Naive thymus-derived CD8-positive, alpha-beta T cell (primary cell): Measurements from ENCODE around the gene CNOT8. TPM values are rescaled to one million over a fixed set of nuclear protein-coding genes. Genes with fewer than 3 reads are reported as not detected.
A peak's percentile ranks its signal among the peaks of the same experiment; 100 is the strongest.
"Not testable (repeated sequence)": the region's sequence is repeated elsewhere in the genome, so short reads cannot be mapped to it uniquely, and the experiment has no call there.

ENCODE experiments used
- ATAC-seq, 2 donors: fragments of 150-1000 bp; cut with Tn5 transposase in 1 of 2; sonication (Bioruptor Pico), chemical (Tn5 transposase) in 1 of 2; 1 replicate in 1 of 2; 2 replicates in 1 of 2; pipeline ENCODE4 v1.10.0; 2021; ENCODE audit warnings: mild to moderate bottlenecking in 2 of 2, moderate library complexity in 2 of 2
- POLR2A ChIA-PET: fragments of 350-600 bp; sonication (Branson Sonifier 250); formaldehyde crosslinking; loops from one replicate; lab custom pipeline; 2021; ENCODE audit warnings: antibody characterized with exemption; lab: Charles Lee
- DNase-seq, 10 donors: peaks; one replicate each; pipeline versions ENCODE4 v3.0.0 to v3.0.0-alpha.2; 2020 to 2022
- H3K27ac Mint-ChIP-seq, 10 donors: one replicate each; pipeline ENCODE4 v1.8.0; 2020 to 2022; ENCODE audit warnings: mild to moderate bottlenecking in 10 of 10, mixed read lengths in 10 of 10, moderate library complexity in 4 of 10, inconsistent platforms in 1 of 10
- H3K27me3 Mint-ChIP-seq, 5 donors: one replicate each; pipeline ENCODE4 v1.8.0; 2021 to 2022; ENCODE audit warnings: mixed read lengths in 5 of 5
- H3K36me3 Mint-ChIP-seq, 3 donors: one replicate each; pipeline ENCODE4 v1.8.0; 2020 to 2022; ENCODE audit warnings: mixed read lengths in 3 of 3, mild to moderate bottlenecking in 2 of 3, inconsistent platforms in 1 of 3
- H3K4me1 Mint-ChIP-seq, 4 donors: one replicate each; pipeline ENCODE4 v1.8.0; 2021 to 2022; ENCODE audit warnings: mixed read lengths in 4 of 4
- H3K4me3 Mint-ChIP-seq, 10 donors: one replicate each; pipeline ENCODE4 v1.8.0; 2020 to 2022; ENCODE audit warnings: mild to moderate bottlenecking in 10 of 10, mixed read lengths in 10 of 10, moderate library complexity in 6 of 10, inconsistent platforms in 1 of 10
- H3K9me3 Mint-ChIP-seq, 9 donors: one replicate each; pipeline ENCODE4 v1.8.0; 2020 to 2022; ENCODE audit warnings: mixed read lengths in 9 of 9, mild to moderate bottlenecking in 3 of 9, inconsistent platforms in 1 of 9, moderate library complexity in 1 of 9
- microRNA-seq: library from miRNA; unstranded; fragments of <30 nt; microRNA quantifications from one replicate; pipeline ENCODE4 v1.2.0, GENCODE V29; 2022; ENCODE audit warnings: borderline microRNAs expressed
- polyA plus RNA-seq, 3 donors: library from polyadenylated mRNA; unstranded; fragments of 300-500 nt; fragmentation: Illumina TruSeq; gene quantifications; one replicate each; pipeline ENCODE4 v1.2.3, GENCODE V29; 2021
- total RNA-seq, 8 experiments: library from RNA in 2 of 8; stranded (reverse) in 2 of 8; gene quantifications; one replicate each; pipeline ENCODE4 v1.2.3 and lab custom pipeline; 2021 to 2026

CNOT8 gene
- total and polyA plus RNA-seq, 5 experiments from 2014 or later: 112 to 157 (median 134) TPM

DNA sequence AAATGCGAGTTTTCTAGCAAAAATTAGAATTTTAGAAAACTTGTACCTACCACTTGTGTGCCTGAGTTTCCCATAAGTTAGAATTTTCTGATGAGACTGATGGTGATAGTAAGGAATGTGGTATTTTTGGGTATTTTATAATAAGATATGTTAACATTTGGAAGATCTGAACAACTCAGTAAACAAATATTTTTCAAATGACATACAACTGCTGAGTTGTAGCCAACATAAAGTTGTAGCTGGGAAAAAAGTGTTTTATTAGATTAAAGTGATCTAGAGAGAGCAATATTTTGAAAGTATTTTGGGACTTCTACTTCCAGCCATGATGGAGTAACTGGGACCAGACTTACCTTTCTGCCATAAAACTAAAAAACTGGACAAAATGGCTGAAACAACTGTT lies 41.6 kb downstream of the CNOT8 start:
- no peak for DNase-seq
- Mint-ChIP-seq H3K27me3 (no peaks in the 10 kb centered on the region), H3K4me3 (no peak overlapping the region), H3K9me3 (no peaks in the 10 kb centered on the region), H3K4me1 (no peaks in the 10 kb centered on the region), H3K36me3 (peaks cover 15 to 97% (median 58%) of the 10 kb centered on the region in 3 donors), H3K27ac (peak overlapping the region in 1 of 10 donors; percentile 24)
- ATAC-seq: no peak
- POLR2A ChIA-PET: interaction anchor here (0.7 to 2.0 kb wide), 2 partner anchors 17 to 145 kb away, joined by 4 to 5 read pairs; partner anchors contain the start of gene LARP1

DNA sequence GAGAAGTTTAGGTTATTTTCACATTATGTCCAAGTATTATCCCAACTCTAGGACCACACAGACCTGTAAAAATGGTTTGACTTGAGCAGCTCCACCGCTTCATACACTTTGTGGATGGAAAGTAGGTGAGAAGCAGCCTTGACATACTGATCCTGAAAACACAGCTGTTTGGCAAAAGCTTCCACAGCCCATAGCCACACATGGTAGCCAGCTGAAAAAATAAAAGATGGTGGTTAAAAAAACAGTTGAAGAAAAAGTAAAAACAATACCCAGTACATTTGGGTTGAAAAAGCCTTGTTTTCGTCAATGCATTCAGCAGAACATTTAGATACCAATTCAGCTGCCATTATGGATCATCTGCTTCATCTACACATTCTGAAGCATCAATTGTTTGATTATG lies 42.8 kb downstream of the CNOT8 start:
- ATAC-seq: no peak
- H3K9me3 Mint-ChIP-seq: no peaks in the 10 kb centered on the region
- DNase-seq: no peak
- POLR2A ChIA-PET: interaction anchor here (0.6 to 0.9 kb wide), 2 partner anchors 11 to 36 kb away, joined by 3 to 4 read pairs; partner anchors contain the start of gene GEMIN5
- peaks cover 15 to 97% (median 47%) of the 10 kb centered on the region in 3 donors for H3K36me3 Mint-ChIP-seq
- no peak overlapping the region for H3K27ac Mint-ChIP-seq
- no peaks in the 10 kb centered on the region for H3K27me3 Mint-ChIP-seq
- no peak overlapping the region for H3K4me3 Mint-ChIP-seq
- no peaks in the 10 kb centered on the region for H3K4me1 Mint-ChIP-seq

DNA sequence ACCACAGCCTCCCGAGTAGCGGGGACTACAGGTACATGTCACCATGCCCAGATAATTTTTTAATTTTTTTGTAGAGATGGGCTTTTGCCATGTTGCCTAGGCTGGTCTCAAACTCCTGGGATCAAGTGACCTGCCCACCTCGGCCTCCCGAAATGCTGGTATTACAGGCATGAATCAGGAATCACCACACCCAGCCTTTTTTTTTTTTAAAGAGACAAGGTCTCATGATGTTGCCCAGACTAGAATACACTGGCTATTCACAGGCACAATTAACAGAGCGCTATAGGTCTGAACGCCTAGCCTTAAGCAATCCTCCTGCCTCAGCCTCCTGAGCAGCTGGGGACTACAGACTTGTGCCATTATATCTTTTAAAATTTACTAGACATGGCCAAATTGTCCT lies 43.5 kb downstream of the CNOT8 start:
- no peak for ATAC-seq
- Mint-ChIP-seq H3K4me1 (no peaks in the 10 kb centered on the region), H3K36me3 (peaks cover 15 to 97% (median 42%) of the 10 kb centered on the region in 3 donors), H3K27me3 (no peaks in the 10 kb centered on the region), H3K9me3 (no peaks in the 10 kb centered on the region), H3K27ac (no peak overlapping the region), H3K4me3 (no peak overlapping the region)
- no peak for DNase-seq
- POLR2A ChIA-PET: interaction anchor here (0.6 to 0.9 kb wide), 2 partner anchors 12 to 36 kb away, joined by 3 to 4 read pairs; partner anchors contain the start of gene GEMIN5

DNA sequence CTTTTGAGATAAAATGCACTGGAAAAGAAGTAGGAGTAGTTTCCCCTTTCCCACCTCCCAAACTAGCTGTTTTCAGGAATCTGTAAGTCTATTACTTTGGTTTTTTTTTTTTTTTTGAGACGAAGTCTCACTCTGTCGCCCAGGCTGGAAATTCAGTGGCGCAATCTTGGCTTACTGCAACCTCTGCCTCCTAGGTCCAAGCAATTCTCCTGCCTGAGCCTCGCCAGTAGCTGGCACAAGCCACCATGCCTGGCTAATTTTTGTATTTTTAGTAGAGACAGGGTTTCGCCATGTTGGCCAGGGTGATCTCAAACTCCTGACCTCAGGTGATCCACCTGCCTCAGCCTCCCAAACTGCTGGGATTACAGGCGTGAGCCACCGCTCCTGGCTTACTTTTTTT lies 47.2 kb downstream of the CNOT8 start:
- ATAC-seq, POLR2A ChIA-PET, H3K27me3 Mint-ChIP-seq, H3K4me1 Mint-ChIP-seq, DNase-seq, H3K9me3 Mint-ChIP-seq, H3K4me3 Mint-ChIP-seq: not testable (repeated sequence)
- peaks cover 15 to 94% (median 25%) of the 10 kb centered on the region in 3 donors for H3K36me3 Mint-ChIP-seq
- peak overlapping the region in 1 of 10 donors; percentile 4 for H3K27ac Mint-ChIP-seq

DNA sequence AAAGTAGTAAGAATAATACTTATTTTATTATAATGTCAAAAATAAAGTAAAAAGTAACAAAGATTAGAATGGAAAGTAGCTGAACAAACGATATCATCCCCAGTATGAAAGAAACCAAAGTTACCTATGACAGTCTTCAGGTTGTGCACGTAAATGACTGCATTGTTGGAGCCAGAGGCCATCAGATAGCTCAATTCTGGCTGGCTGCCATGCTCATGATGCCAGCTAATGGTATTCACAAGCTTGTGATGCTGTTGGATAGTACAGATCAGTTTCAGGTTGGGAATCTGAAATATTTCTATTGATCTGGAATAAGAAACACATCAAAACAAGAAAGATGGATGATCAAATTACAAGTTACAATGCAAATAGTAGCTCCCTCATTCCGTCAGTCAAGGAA lies 58.4 kb downstream of the CNOT8 start:
- Mint-ChIP-seq H3K4me3 (no peak overlapping the region), H3K27ac (no peak overlapping the region), H3K36me3 (peaks cover 0 to 80% (median 26%) of the 10 kb centered on the region in 3 donors), H3K9me3 (no peaks in the 10 kb centered on the region), H3K27me3 (no peaks in the 10 kb centered on the region), H3K4me1 (no peaks in the 10 kb centered on the region)
- POLR2A ChIA-PET: interaction anchor here (1.2 kb wide), 1 partner anchor 17 kb away, joined by 5 read pairs; no protein-coding TSS in a partner anchor
- no peak for DNase-seq
- ATAC-seq: no peak

DNA sequence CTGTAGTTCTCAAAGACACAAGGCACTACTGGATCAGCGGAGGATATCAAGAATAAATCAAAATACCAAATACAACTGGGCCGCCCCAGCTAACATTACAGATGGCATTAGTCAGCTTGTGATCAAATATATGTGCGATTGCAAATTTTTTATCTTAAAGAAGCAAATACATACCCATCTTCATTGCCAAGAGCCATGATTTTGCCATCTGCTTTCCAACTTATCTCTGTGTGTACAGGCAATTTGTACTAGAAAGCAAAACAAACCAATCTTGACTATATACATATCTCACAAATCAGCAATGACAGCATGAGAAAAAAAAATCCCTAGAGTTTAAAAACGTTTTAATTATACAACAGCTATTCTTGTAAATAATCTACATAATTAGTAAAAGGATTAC lies 59.3 kb downstream of the CNOT8 start:
- H3K36me3 Mint-ChIP-seq: peaks cover 0 to 75% (median 23%) of the 10 kb centered on the region in 3 donors
- no peak overlapping the region for H3K27ac Mint-ChIP-seq
- DNase-seq: no peak
- POLR2A ChIA-PET: no interaction called here
- H3K4me3 Mint-ChIP-seq: no peak overlapping the region
- no peaks in the 10 kb centered on the region for H3K4me1 Mint-ChIP-seq
- no peaks in the 10 kb centered on the region for H3K9me3 Mint-ChIP-seq
- no peak for ATAC-seq
- no peaks in the 10 kb centered on the region for H3K27me3 Mint-ChIP-seq

DNA sequence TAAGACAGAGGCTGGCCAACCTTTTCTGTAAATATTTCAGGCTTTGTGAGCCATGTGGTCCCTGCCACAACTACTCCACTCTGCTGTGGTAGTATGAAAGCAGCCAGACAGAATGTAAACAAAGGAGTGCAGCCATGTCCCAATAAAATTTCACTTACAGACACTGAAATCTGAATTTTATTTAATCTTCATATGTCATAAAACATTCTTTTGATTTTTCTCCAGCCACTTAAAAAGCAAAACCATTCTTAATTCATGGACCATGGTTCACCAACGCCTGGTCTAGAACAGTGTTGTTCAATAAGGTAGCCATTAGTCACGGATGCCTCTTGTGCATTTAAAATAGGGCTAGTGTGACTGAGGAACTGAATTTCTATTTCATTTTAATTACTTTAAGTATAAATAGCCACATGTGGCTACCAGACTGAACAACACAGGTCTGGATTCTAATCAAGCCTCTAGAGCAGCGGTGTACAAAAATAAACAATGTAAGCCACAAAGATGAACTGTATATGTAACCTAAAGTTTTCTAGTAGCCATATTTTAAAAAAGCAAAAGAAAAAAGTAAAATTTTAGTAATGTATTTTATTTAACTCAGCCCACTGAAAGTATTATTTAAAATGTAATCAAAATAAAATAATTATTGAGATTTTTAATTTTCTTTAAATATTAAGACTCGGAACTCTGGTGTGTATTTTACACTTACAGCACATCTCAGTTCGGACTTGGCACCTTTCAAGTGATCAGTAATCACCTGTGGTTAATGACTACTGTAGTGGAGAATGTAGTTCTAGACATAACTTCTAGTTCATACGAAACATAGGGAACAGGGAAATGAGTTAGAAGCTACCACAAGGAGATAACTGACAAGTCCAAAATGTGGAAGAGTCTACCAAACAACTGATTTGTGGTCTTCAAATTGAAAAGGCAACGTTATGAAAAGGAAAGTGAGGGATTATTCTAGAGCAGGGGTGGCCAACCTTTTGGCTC lies 65.3 kb downstream of the CNOT8 start:
- no peak overlapping the region for H3K4me3 Mint-ChIP-seq
- DNase-seq (no peak), ATAC-seq (no peak)
- H3K27me3 Mint-ChIP-seq: no peaks in the 10 kb centered on the region
- no peak overlapping the region for H3K27ac Mint-ChIP-seq
- no peaks in the 10 kb centered on the region for H3K4me1 Mint-ChIP-seq
- POLR2A ChIA-PET: no interaction called here
- H3K36me3 Mint-ChIP-seq: peaks cover 0 to 91% (median 31%) of the 10 kb centered on the region in 3 donors
- no peaks in the 10 kb centered on the region for H3K9me3 Mint-ChIP-seq

Small RNAs within 50 kb of the gene (microRNA-seq; reads per million reads assigned to microRNA genes)
- gene MIR378H: not detected

Other genes starting within 250 kb of the CNOT8 start
- 100 to 1,000 TPM; 177 to 180 TPM for gene LARP1, start 103.2 kb upstream of the CNOT8 start, total RNA-seq
- 10 to 100 TPM; 10.9 to 29.4 (median 13.8) TPM for gene LARP1, start 103.2 kb upstream of the CNOT8 start, polyA plus RNA-seq
- gene FAXDC2, start 8.0 kb upstream of the CNOT8 start, total RNA-seq: under 1 TPM; 0.22 to 0.86 TPM
- under 1 TPM in 2 of 3 donors, not detected in 1; 0.34 to 0.67 TPM for gene FAXDC2, start 8.0 kb upstream of the CNOT8 start, polyA plus RNA-seq
- gene GEMIN5, start 79.6 kb downstream of the CNOT8 start, total RNA-seq: 10 to 100 TPM; 16.3 to 18.7 TPM
- gene GEMIN5, start 79.6 kb downstream of the CNOT8 start, polyA plus RNA-seq: 10 to 100 TPM in 1 of 3 donors, 1 to 10 TPM in 2; 6.2 to 10.5 (median 9.5) TPM
- gene MRPL22, start 82.4 kb downstream of the CNOT8 start, total RNA-seq: 10 to 100 TPM; 25.6 to 27.2 TPM
- gene MRPL22, start 82.4 kb downstream of the CNOT8 start, polyA plus RNA-seq: 100 to 1,000 TPM in 1 of 3 donors, 10 to 100 TPM in 2; 71.8 to 108 (median 88.8) TPM
- gene KIF4B, start 155.1 kb downstream of the CNOT8 start, total RNA-seq: not detected
- not detected for gene KIF4B, start 155.1 kb downstream of the CNOT8 start, polyA plus RNA-seq